Retinal pigment epithelial cell (primary cell): ENCODE measurements around the gene BORCS6.
"Not testable (repeated sequence)": the region's sequence is repeated elsewhere in the genome, so short reads cannot be mapped to it uniquely, and the experiment has no call there.

ENCODE experiments used
- DNase-seq: peaks from one replicate; pipeline ENCODE4 v3.0.0-alpha.2; 2010; ENCODE audit warnings: low read depth
- H3K4me3 ChIP-seq: 2 replicates; pipeline ENCODE4 v1.5.1; 2011; ENCODE audit warnings: mild to moderate bottlenecking, low read length, control low read depth, moderate library complexity
- CTCF ChIP-seq: conservative IDR thresholded peaks from 2 replicates; pipeline ENCODE4 v1.5.1; 2011; ENCODE audit warnings: low read depth, low read length, control low read depth, inconsistent platforms

Gene BORCS6

GRCh38 chr17:8175795-8176196 is 14.2 kb downstream of the BORCS6 start:
- TF ChIP-seq CTCF: no peak
- H3K4me3 ChIP-seq: peak overlapping the region; percentile 75
- DNase-seq: no peak

- no peak for TF ChIP-seq CTCF
- no peak for DNase-seq
- peak overlapping the region; percentile 56 for H3K4me3 ChIP-seq
Observed at GRCh38 chr17:8173871-8174322, 16.1 kb downstream of the BORCS6 start.

GRCh38 chr17:8173056-8173870 is 16.7 kb downstream of the BORCS6 start:
- H3K4me3 ChIP-seq: peak overlapping the region; percentile 56
- TF ChIP-seq CTCF: no peak
- DNase-seq: peak; percentile 99

GRCh38 chr17:8170186-8170585 is 19.8 kb downstream of the BORCS6 start:
- not testable (repeated sequence) for H3K4me3 ChIP-seq, DNase-seq

- TF ChIP-seq CTCF: no peak
- H3K4me3 ChIP-seq: no peak overlapping the region
- no peak for DNase-seq
Observed at GRCh38 chr17:8167526-8167925, 22.5 kb downstream of the BORCS6 start.

GRCh38 chr17:8166731-8167130 is 23.2 kb downstream of the BORCS6 start:
- TF ChIP-seq CTCF: no peak
- no peak for DNase-seq
- H3K4me3 ChIP-seq: no peak overlapping the region

GRCh38 chr17:8164815-8165131 is 25.2 kb downstream of the BORCS6 start:
- no peak for TF ChIP-seq CTCF
- no peak for DNase-seq
- H3K4me3 ChIP-seq: no peak overlapping the region
